ENCODE results near the gene ROPN1L. TPM values are rescaled to one million over a fixed set of nuclear protein-coding genes. Genes with fewer than 3 reads are reported as not detected.

The ROPN1L gene
- total and polyA plus RNA-seq, 2 of the 8 experiments (the other 6 are each of a cell fraction or from before 2014, with no cell fraction given) = 0.24 to 0.73 TPM

DNA sequence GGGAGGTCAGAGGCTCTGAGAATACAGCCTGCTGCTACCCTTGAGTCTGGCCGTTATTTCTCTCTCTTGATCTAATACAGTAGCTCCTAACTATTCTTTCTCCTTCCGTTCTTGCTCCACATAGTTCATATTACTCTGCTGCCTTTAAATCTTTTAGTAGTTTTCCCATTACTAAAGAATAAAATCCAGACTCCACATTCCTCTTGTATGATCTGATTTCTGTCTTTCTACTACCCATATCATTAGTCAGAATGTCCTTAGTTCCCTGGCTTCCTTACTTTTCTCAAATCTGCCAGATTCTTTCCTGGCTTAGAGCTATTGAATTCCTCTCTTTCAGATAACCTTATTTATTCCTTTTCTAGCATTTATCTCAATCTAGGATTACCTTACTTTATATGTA lies 48.2 kb upstream of the ROPN1L start:
- Histone ChIP-seq H2AFZ (ENCODE audit: low read length) (no peak overlapping the region), H2BK20ac (ENCODE audit: low read length) (no peak overlapping the region), H2BK5ac (ENCODE audit: low read depth, low read length) (no peak overlapping the region), H3K14ac (ENCODE audit: insufficient read length) (no peak overlapping the region), H4K8ac (ENCODE audit: extremely low read depth, insufficient read depth, low read length) (no peak overlapping the region), H3K36me3 (ENCODE audit: control insufficient read depth in 2 of 4, insufficient read depth in 4 of 4, low read length in 3 of 4) (peaks cover 0 to 63% (median 27%) of the 10 kb centered on the region in 4 experiments; a peak in 5 of 8 replicates), H3K4ac (replicated peaks; ENCODE audit: insufficient read length, low read depth, low read length) (no peak overlapping the region), H3K27ac (ENCODE audit: low read depth, low read length) (no peak overlapping the region), H3K18ac (ENCODE audit: extremely low read depth, low read length) (no peak overlapping the region), H3K4me3 (ENCODE audit: extremely low read depth in 1 of 4, insufficient read depth in 2 of 4, low read depth in 3 of 4, low read length in 4 of 4) (no peak overlapping the region), H3K27me3 (replicated peaks in 1 of 4; ENCODE audit: control insufficient read depth in 3 of 4, extremely low read depth in 1 of 4, insufficient read depth in 3 of 4, low read length in 3 of 4) (no peaks in the 10 kb centered on the region), H3K23ac (ENCODE audit: insufficient read length) (no peak overlapping the region), H4K91ac (replicated peaks; ENCODE audit: insufficient read length, low read length) (no peak overlapping the region), H2BK12ac (ENCODE audit: low read depth, low read length) (no peak overlapping the region), H4K20me1 (replicated peaks in 1 of 2; ENCODE audit: control insufficient read depth in 1 of 2, insufficient read depth in 2 of 2, low read length in 2 of 2) (peaks cover 2% of the 10 kb centered on the region in 2 experiments), H3K9ac (replicated peaks in 1 of 4; ENCODE audit: extremely low read depth in 1 of 4, low read depth in 3 of 4, low read length in 3 of 4) (no peak overlapping the region), H3K4me1 (replicated peaks in 1 of 4; ENCODE audit: control insufficient read depth in 3 of 4, insufficient read depth in 4 of 4, low read length in 3 of 4) (no peaks in the 10 kb centered on the region), H3K56ac (replicated peaks; ENCODE audit: insufficient read length, low read depth, low read length) (no peak overlapping the region), H2BK120ac (replicated peaks; ENCODE audit: low read depth, low read length) (no peak overlapping the region), H2BK15ac (ENCODE audit: low read length) (no peak overlapping the region), H3K4me2 (ENCODE audit: insufficient read depth in 1 of 2, low read depth in 2 of 2, low read length in 2 of 2) (no peak overlapping the region), H3K9me3 (ENCODE audit: insufficient read depth in 2 of 2, low read depth in 1 of 2, low read length in 1 of 2) (no peaks in the 10 kb centered on the region), H3K79me1 (ENCODE audit: low read depth, low read length) (no peaks in the 10 kb centered on the region), H4K5ac (ENCODE audit: insufficient read length, low read depth, low read length) (no peak overlapping the region), H3K23me2 (ENCODE audit: low read depth, low read length) (no peaks in the 10 kb centered on the region), H2AK5ac (ENCODE audit: low read depth, low read length) (no peak overlapping the region), H3K79me2 (ENCODE audit: control insufficient read depth in 1 of 2, insufficient read depth in 2 of 2, low read length in 2 of 2) (no peaks in the 10 kb centered on the region; a peak in 1 of 4 replicates)
- ChIA-PET POLR2A (ENCODE audit: partially characterized antibody) (interaction anchor here (0.8 kb wide), 1 partner anchor 17 kb away, joined by 3 read pairs; no protein-coding TSS in a partner anchor), CTCF (ENCODE audit: partially characterized antibody) (interaction anchor here (0.8 to 1.9 kb wide), 6 partner anchors 13 to 110 kb away, joined by 3 to 4 read pairs (median 4); no protein-coding TSS in a partner anchor)
- DNase-seq (ENCODE audit: low read depth in 1 of 2, low spot score in 2 of 2) = no peak
- WGBS, 2 experiments (ENCODE audit: extremely low coverage in 1 of 2, insufficient coverage in 1 of 2, insufficient read length in 1 of 2, insufficient replicate concordance in 2 of 2, low coverage in 1 of 2, low lambda C conversion rate in 2 of 2, missing lambda C conversion rate in 1 of 2) = 93% methylated on average over 2 of the region's 2 CpGs; no CpG with 5 or more reads in 1 of the 2 experiments
- no peak for FAIRE-seq
- TF ChIP-seq PHF8 (conservative IDR thresholded peaks at IDR 0.05; ENCODE audit: low read depth, low read length) (no peak), SP2 (IDR thresholded peaks at IDR 0.05; ENCODE audit: low read length) (no peak)

Measured in H1 (cell line).